Putamen (tissue), 1 donor: ENCODE data around the gene POGLUT2.

Experiments used
- DNase-seq: peaks from one replicate; pipeline ENCODE4 v3.0.0-alpha.2; 2016; ENCODE audit warnings: low spot score

POGLUT2 gene

GRCh38 chr13:102768909-102769308 lies 29.9 kb downstream of the POGLUT2 start:
- no peak for DNase-seq

- DNase-seq: no peak
Measured at GRCh38 chr13:102763741-102764140, 35.0 kb downstream of the POGLUT2 start.

- DNase-seq: no peak
Measured at GRCh38 chr13:102761071-102761470, 37.7 kb downstream of the POGLUT2 start.

GRCh38 chr13:102758842-102759241 lies 39.9 kb downstream of the POGLUT2 start:
- no peak for DNase-seq

- no peak for DNase-seq
Measured at GRCh38 chr13:102757006-102757405, 41.8 kb downstream of the POGLUT2 start.

GRCh38 chr13:102751886-102752285 lies 46.9 kb downstream of the POGLUT2 start:
- DNase-seq: no peak

GRCh38 chr13:102742506-102742905 lies 56.3 kb downstream of the POGLUT2 start:
- DNase-seq: no peak

- no peak for DNase-seq
Measured at GRCh38 chr13:102742101-102742500, 56.7 kb downstream of the POGLUT2 start.
